ENCODE results near the gene CNTN5.

CNTN5 gene

GRCh38 chr11:99987821-99988470, 967.2 kb downstream of the CNTN5 start:
- no peak for DNase-seq

GRCh38 chr11:99988471-99988837, 967.7 kb downstream of the CNTN5 start:
- DNase-seq = no peak

GRCh38 chr11:100003985-100004384, 983.2 kb downstream of the CNTN5 start:
- no peak for DNase-seq

GRCh38 chr11:100004541-100004940, 983.8 kb downstream of the CNTN5 start:
- no peak for DNase-seq

GRCh38 chr11:100008417-100008816, 987.7 kb downstream of the CNTN5 start:
- DNase-seq = no peak

GRCh38 chr11:100009728-100010127, 989.0 kb downstream of the CNTN5 start:
- DNase-seq = no peak

- no peak for DNase-seq
Measured at GRCh38 chr11:100010393-100010792, 989.6 kb downstream of the CNTN5 start.

GRCh38 chr11:100011697-100012096, 990.9 kb downstream of the CNTN5 start:
- DNase-seq = no peak

GRCh38 chr11:100013011-100013410, 992.3 kb downstream of the CNTN5 start:
- no peak for DNase-seq

GRCh38 chr11:100031973-100032372, 1011.2 kb downstream of the CNTN5 start:
- DNase-seq = no peak

- no peak for DNase-seq
Measured at GRCh38 chr11:100061006-100061405, 1040.3 kb downstream of the CNTN5 start.

GRCh38 chr11:100066399-100066798, 1045.7 kb downstream of the CNTN5 start:
- DNase-seq = no peak

GRCh38 chr11:100068116-100068515, 1047.4 kb downstream of the CNTN5 start:
- no peak for DNase-seq

GRCh38 chr11:100072131-100072530, 1051.4 kb downstream of the CNTN5 start:
- DNase-seq = no peak

- DNase-seq = no peak
Measured at GRCh38 chr11:100080381-100080780, 1059.6 kb downstream of the CNTN5 start.

GRCh38 chr11:100080821-100081220, 1060.1 kb downstream of the CNTN5 start:
- DNase-seq = no peak

GRCh38 chr11:100093698-100094097, 1072.9 kb downstream of the CNTN5 start:
- no peak for DNase-seq

GRCh38 chr11:100094121-100094865, 1073.5 kb downstream of the CNTN5 start:
- DNase-seq = no peak

GRCh38 chr11:100095809-100096208, 1075.1 kb downstream of the CNTN5 start:
- DNase-seq = no peak

GRCh38 chr11:100098560-100098959, 1077.8 kb downstream of the CNTN5 start:
- no peak for DNase-seq

GRCh38 chr11:100105255-100105981, 1084.7 kb downstream of the CNTN5 start:
- no peak for DNase-seq

GRCh38 chr11:100105982-100106358, 1085.2 kb downstream of the CNTN5 start:
- DNase-seq = no peak

GRCh38 chr11:100119176-100119575, 1098.4 kb downstream of the CNTN5 start:
- DNase-seq = no peak

GRCh38 chr11:100133114-100133513, 1112.4 kb downstream of the CNTN5 start:
- no peak for DNase-seq
